Kidney tubule cell (primary cell): ENCODE results near the gene CDH4.

Experiments
- DNase-seq: peaks from one replicate; pipeline ENCODE4 v3.0.0-alpha.2; 2018; ENCODE audit warnings: low spot score

Gene CDH4

GRCh38 chr20:61582196-61582923, 330.3 kb downstream of the CDH4 start:
- no peak for DNase-seq

DNA sequence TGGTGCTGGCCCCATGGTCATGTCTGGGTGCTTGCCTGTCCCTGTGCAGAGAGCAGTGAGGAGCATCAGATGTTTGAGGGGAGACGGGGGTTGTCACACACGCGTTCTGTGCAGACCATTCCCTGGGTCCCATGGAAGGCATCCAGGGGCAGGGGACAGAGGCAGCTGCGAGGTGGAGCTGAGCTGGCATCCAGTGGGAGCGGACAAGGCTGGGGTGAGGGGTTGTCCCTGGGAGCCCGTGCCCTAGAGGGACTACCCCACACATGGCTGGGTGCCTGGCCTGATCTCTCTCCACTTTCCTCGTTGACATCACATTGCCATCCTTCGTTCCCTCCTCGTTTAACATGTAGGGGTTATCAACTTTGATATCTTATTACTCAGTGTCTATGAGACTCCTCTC, 331.3 kb downstream of the CDH4 start:
- DNase-seq = no peak

- DNase-seq = no peak
Measured at GRCh38 chr20:61584851-61585250, 332.8 kb downstream of the CDH4 start.

GRCh38 chr20:61585764-61586163, 333.7 kb downstream of the CDH4 start:
- no peak for DNase-seq

- DNase-seq = no peak
Measured at GRCh38 chr20:61587036-61587435, 335.0 kb downstream of the CDH4 start.

- no peak for DNase-seq
Measured at GRCh38 chr20:61587681-61588289, 335.7 kb downstream of the CDH4 start.

GRCh38 chr20:61588411-61589385, 336.6 kb downstream of the CDH4 start:
- peak; percentile 75 for DNase-seq

DNA sequence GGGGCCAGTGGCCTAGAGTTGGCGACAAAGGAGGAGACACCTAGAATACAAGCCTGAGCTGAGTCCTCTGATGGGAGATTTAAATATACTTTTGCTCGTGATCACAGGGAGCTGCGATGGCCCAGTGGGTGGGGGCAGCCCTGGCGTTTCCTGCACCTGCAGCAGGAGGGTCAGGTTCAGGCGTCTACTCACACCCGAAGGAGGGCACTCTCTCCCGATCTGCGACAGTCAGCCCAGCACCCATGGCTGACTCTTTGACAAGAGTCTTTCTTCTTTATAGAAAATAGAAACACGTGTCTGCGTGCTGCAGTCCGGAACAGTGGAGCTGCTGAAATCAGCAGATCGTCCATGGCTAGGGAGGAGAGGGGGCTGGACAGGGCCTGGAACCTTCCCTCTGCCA, 338.2 kb downstream of the CDH4 start:
- no peak for DNase-seq

GRCh38 chr20:61593516-61593915, 341.5 kb downstream of the CDH4 start:
- no peak for DNase-seq

DNA sequence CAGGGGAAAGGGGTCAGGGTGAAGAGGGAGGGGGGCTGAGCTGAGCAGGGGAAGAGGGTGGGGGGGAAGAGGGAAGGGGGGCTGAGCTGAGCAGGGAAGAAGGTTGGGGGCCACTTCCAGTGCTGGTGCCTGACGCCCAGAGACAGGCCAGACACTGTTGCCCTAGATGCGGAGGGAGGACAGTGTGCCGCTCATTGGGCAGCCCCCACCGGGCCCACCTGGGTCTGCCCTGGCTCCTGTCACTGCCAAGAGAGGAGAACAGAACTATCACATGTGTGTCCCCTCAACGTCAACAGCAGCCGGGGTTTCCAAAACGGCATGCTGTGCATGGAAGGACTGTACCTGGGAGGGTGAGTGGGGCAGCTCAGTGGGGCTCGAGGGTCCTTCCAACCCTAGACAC, 342.1 kb downstream of the CDH4 start:
- DNase-seq = no peak

- no peak for DNase-seq
Measured at GRCh38 chr20:61595216-61595615, 343.2 kb downstream of the CDH4 start.

- DNase-seq = peak; percentile 7
Measured at GRCh38 chr20:61596687-61597330, 344.7 kb downstream of the CDH4 start.

DNA sequence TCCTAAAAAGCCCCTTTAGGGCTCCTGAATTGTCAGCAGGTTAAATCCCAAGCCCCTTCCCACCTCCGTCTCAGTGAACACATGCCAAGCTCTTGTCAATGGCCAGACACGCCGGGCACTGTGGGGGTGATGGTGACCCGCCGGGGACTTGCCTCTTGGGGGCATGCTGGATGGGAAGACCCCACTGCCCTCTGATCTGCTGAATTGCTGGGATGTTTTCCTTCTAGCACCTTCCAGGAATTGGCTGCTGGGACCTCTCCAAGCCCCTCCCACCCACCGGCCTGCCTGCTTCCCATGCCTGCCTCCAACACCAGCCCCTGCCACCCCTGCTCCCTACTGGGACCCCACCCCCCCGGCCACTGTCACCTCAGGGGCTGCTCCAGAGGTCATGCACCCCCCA, 345.9 kb downstream of the CDH4 start:
- no peak for DNase-seq

GRCh38 chr20:61598586-61598985, 346.5 kb downstream of the CDH4 start:
- DNase-seq = no peak

DNA sequence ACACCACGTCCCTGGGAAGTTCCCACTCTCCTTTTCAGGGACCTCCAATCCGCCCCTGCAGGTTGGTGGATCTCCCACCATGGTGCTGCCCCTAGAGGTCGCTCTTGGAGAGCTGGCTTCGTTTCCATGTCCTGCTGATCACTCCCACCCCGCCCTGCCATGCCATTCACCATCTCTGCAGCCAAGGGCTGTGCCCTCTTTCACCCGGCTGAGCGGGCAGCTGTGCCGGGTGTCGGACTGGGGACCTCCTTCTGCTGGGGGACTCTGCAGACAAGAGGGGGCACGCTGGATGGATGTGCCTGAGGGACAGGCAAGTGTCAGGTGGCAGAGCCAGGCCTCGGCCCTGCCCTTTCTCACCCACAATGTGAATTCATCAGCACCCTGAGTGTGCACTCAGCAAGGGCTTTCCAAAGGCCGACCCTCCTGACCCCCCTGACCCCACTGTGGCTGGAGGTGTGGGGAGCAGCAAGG, 347.0 kb downstream of the CDH4 start:
- DNase-seq = no peak

- DNase-seq = peak; percentile 5
Measured at GRCh38 chr20:61599541-61599992, 347.5 kb downstream of the CDH4 start.

- DNase-seq = no peak
Measured at GRCh38 chr20:61600016-61600415, 348.0 kb downstream of the CDH4 start.

DNA sequence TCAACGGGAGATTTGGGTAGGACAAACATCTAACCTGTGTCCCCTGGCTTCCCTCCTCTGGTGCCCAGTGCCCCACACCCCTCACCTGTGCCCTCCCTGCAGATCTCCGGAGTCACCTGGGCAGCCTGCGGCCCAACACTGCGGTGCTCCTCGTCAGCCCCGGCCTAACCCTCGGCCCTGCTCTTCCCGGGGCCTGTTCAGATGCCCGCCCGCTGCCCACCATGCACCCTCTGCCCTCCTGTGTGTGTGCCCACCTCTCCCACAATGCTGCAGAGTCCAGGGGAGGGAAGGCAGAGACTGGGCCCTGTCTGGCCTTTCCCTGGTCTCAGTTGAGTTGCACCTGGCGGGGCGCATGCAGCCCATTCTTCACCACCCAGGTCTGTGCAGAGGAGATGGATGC, 349.3 kb downstream of the CDH4 start:
- DNase-seq = no peak

- no peak for DNase-seq
Measured at GRCh38 chr20:61601853-61602252, 349.8 kb downstream of the CDH4 start.

DNA sequence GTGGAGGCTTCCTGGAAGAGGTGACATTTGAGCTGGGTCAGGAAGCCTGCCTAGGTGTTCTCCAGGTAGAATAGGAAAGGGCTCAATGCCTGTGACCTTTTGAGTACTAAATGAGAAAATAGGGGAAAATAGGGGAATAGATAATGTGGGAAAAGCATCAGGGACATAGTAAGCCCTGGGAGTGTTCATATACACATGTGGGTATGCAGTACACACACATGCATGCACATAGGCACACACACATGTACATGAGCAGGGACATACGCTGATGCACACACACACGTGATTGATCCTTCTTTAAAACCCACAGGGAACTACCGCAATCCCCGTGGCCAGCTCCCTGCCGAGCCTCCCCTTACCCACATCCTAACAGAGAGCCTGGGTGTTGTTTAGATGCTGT, 351.7 kb downstream of the CDH4 start:
- no peak for DNase-seq

DNA sequence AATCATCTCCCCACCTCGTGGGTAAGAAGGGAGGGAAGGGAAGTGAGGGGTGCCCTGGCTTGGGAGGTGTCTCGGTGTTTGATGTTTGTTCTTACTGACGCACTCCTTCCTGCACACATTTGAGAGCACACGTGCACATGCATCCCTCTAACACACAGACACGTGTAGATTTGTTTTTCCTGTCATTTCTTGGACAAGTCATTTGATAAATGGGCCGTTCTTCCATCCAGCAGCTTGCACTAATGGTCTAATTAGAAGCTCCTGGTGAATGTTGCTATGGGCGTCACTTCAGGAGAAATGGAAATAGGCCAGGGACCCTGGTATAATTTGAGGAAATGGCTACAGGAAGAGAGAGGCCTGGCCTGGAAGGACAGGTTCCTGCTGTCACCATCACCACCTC, 352.5 kb downstream of the CDH4 start:
- DNase-seq = no peak

DNA sequence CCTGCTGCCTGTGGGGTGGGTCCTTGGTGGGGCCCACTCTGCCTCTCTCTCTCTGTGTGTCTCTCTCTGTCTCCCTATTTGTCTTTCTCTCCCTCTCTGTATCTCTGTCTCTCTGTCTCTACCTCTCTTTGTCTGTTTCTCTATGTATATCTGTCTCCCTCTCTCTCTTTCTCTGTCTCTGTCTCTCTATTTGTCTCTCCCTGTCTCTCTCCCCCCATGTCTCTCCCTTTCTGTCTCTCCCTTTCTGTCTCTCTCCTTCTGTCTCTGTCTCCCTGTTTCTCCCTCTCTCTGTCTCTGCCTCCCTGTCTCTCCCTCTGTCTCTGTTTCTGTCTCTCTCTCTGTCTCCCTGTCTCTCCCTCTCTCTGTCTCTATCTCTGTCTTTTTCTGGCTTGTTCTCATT, 353.2 kb downstream of the CDH4 start:
- DNase-seq = no peak
